ENCODE results near the gene LEPROT. TPM values are rescaled to one million over a fixed set of nuclear protein-coding genes. Genes with fewer than 3 reads are reported as not detected.

The LEPROT gene
- total RNA-seq, 1 experiment from 2014 or later = 18.1 TPM

GRCh38 chr1:65392497-65392896 is 28.0 kb upstream of the LEPROT start:
- ChIA-PET POLR2A (no interaction called here), CTCF (no interaction called here)
- Mint-ChIP-seq H3K4me3 (no peak overlapping the region), H3K27ac (no peak overlapping the region), H3K9me3 (no peaks in the 10 kb centered on the region), H3K36me3 (no peaks in the 10 kb centered on the region), H3K4me1 (peaks cover 11% of the 10 kb centered on the region), H3K27me3 (ENCODE audit: low read depth) (no peaks in the 10 kb centered on the region)
- DNase-seq (ENCODE audit: low spot score) (no peak), ATAC-seq (no peak)
- no peak for TF ChIP-seq NR1H2 (CRISPR knock-in tag; IDR thresholded peaks at IDR 0.05)
- no peak for TF ChIP-seq GRHL2 (CRISPR knock-in tag; IDR thresholded peaks at IDR 0.05; ENCODE audit: insufficient replicate concordance, severe bottlenecking)
- no peak for TF ChIP-seq ZNF512 (CRISPR knock-in tag; IDR thresholded peaks at IDR 0.05; ENCODE audit: borderline replicate concordance)
- TF ChIP-seq KAT7 (CRISPR knock-in tag; IDR thresholded peaks at IDR 0.05; ENCODE audit: borderline replicate concordance) = no peak
- no peak for TF ChIP-seq FOXJ3 (CRISPR knock-in tag; IDR thresholded peaks at IDR 0.05; ENCODE audit: borderline replicate concordance)

GRCh38 chr1:65393347-65393746 is 27.1 kb upstream of the LEPROT start:
- no peaks in the 10 kb centered on the region for H3K9me3 Mint-ChIP-seq
- DNase-seq (ENCODE audit: low spot score) (no peak), ATAC-seq (no peak)
- H3K27me3 Mint-ChIP-seq (ENCODE audit: low read depth) = no peaks in the 10 kb centered on the region
- H3K4me3 Mint-ChIP-seq = no peak overlapping the region
- no peaks in the 10 kb centered on the region for H3K36me3 Mint-ChIP-seq
- H3K27ac Mint-ChIP-seq = no peak overlapping the region
- ChIA-PET CTCF (interaction anchor here (0.9 kb wide), 1 partner anchor 38 kb away, joined by 3 read pairs; no protein-coding TSS in a partner anchor), POLR2A (no interaction called here)
- peaks cover 11% of the 10 kb centered on the region for H3K4me1 Mint-ChIP-seq
- TF ChIP-seq, protein P1, sequence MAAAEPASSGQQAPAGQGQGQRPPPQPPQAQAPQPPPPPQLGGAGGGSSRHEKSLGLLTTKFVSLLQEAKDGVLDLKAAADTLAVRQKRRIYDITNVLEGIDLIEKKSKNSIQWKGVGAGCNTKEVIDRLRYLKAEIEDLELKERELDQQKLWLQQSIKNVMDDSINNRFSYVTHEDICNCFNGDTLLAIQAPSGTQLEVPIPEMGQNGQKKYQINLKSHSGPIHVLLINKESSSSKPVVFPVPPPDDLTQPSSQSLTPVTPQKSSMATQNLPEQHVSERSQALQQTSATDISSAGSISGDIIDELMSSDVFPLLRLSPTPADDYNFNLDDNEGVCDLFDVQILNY (CRISPR knock-in tag; IDR thresholded peaks at IDR 0.05) = no peak
- TF ChIP-seq FOXP4 (CRISPR knock-in tag; IDR thresholded peaks at IDR 0.05) = no peak
- TF ChIP-seq, protein P2, sequence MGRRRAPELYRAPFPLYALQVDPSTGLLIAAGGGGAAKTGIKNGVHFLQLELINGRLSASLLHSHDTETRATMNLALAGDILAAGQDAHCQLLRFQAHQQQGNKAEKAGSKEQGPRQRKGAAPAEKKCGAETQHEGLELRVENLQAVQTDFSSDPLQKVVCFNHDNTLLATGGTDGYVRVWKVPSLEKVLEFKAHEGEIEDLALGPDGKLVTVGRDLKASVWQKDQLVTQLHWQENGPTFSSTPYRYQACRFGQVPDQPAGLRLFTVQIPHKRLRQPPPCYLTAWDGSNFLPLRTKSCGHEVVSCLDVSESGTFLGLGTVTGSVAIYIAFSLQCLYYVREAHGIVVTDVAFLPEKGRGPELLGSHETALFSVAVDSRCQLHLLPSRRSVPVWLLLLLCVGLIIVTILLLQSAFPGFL (CRISPR knock-in tag; IDR thresholded peaks at IDR 0.05; ENCODE audit: borderline replicate concordance) = no peak
- TF ChIP-seq FOXJ3 (CRISPR knock-in tag; IDR thresholded peaks at IDR 0.05; ENCODE audit: borderline replicate concordance) = no peak
- no peak for TF ChIP-seq PRRX2 (CRISPR knock-in tag; IDR thresholded peaks at IDR 0.05)
- no peak for TF ChIP-seq ZNF425 (CRISPR knock-in tag; conservative IDR thresholded peaks at IDR 0.05)

DNA sequence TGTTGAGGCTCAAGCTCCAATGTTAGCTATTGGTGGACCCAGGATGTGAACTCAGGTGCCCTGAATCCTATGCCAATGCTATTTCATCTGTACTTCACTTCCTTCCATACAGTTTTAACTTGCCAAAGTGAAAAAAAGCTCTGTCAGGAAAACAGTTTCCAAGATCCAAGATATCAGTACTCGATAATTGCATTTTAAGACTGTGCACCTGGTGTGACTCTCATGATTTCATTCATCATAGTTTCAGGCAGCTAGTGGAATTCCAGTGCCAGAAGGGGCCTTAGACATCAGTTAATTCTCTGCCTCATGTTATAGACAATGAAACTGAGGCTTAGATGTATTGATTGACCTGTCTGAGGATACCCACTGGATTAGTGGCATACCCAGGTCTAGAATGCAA is 26.5 kb upstream of the LEPROT start:
- no peaks in the 10 kb centered on the region for H3K27me3 Mint-ChIP-seq (ENCODE audit: low read depth)
- TF ChIP-seq, protein P3, sequence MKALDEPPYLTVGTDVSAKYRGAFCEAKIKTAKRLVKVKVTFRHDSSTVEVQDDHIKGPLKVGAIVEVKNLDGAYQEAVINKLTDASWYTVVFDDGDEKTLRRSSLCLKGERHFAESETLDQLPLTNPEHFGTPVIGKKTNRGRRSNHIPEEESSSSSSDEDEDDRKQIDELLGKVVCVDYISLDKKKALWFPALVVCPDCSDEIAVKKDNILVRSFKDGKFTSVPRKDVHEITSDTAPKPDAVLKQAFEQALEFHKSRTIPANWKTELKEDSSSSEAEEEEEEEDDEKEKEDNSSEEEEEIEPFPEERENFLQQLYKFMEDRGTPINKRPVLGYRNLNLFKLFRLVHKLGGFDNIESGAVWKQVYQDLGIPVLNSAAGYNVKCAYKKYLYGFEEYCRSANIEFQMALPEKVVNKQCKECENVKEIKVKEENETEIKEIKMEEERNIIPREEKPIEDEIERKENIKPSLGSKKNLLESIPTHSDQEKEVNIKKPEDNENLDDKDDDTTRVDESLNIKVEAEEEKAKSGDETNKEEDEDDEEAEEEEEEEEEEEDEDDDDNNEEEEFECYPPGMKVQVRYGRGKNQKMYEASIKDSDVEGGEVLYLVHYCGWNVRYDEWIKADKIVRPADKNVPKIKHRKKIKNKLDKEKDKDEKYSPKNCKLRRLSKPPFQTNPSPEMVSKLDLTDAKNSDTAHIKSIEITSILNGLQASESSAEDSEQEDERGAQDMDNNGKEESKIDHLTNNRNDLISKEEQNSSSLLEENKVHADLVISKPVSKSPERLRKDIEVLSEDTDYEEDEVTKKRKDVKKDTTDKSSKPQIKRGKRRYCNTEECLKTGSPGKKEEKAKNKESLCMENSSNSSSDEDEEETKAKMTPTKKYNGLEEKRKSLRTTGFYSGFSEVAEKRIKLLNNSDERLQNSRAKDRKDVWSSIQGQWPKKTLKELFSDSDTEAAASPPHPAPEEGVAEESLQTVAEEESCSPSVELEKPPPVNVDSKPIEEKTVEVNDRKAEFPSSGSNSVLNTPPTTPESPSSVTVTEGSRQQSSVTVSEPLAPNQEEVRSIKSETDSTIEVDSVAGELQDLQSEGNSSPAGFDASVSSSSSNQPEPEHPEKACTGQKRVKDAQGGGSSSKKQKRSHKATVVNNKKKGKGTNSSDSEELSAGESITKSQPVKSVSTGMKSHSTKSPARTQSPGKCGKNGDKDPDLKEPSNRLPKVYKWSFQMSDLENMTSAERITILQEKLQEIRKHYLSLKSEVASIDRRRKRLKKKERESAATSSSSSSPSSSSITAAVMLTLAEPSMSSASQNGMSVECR (CRISPR knock-in tag; IDR thresholded peaks at IDR 0.05; ENCODE audit: borderline replicate concordance) = no peak
- TF ChIP-seq, protein P4, sequence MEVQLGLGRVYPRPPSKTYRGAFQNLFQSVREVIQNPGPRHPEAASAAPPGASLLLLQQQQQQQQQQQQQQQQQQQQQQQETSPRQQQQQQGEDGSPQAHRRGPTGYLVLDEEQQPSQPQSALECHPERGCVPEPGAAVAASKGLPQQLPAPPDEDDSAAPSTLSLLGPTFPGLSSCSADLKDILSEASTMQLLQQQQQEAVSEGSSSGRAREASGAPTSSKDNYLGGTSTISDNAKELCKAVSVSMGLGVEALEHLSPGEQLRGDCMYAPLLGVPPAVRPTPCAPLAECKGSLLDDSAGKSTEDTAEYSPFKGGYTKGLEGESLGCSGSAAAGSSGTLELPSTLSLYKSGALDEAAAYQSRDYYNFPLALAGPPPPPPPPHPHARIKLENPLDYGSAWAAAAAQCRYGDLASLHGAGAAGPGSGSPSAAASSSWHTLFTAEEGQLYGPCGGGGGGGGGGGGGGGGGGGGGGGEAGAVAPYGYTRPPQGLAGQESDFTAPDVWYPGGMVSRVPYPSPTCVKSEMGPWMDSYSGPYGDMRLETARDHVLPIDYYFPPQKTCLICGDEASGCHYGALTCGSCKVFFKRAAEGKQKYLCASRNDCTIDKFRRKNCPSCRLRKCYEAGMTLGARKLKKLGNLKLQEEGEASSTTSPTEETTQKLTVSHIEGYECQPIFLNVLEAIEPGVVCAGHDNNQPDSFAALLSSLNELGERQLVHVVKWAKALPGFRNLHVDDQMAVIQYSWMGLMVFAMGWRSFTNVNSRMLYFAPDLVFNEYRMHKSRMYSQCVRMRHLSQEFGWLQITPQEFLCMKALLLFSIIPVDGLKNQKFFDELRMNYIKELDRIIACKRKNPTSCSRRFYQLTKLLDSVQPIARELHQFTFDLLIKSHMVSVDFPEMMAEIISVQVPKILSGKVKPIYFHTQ (CRISPR knock-in tag; IDR thresholded peaks at IDR 0.05) = no peak
- TF ChIP-seq MYBL2 (CRISPR knock-in tag; IDR thresholded peaks at IDR 0.05) = no peak
- TF ChIP-seq RELA (CRISPR knock-in tag; IDR thresholded peaks at IDR 0.05; ENCODE audit: borderline replicate concordance) = no peak
- TF ChIP-seq, protein P5, sequence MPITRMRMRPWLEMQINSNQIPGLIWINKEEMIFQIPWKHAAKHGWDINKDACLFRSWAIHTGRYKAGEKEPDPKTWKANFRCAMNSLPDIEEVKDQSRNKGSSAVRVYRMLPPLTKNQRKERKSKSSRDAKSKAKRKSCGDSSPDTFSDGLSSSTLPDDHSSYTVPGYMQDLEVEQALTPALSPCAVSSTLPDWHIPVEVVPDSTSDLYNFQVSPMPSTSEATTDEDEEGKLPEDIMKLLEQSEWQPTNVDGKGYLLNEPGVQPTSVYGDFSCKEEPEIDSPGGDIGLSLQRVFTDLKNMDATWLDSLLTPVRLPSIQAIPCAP (CRISPR knock-in tag; IDR thresholded peaks at IDR 0.05) = no peak

More for the DNA sequence above, 26.5 kb upstream of the LEPROT start:
- H3K27ac Mint-ChIP-seq = no peak overlapping the region
- H3K36me3 Mint-ChIP-seq = no peaks in the 10 kb centered on the region
- DNase-seq (ENCODE audit: low spot score) (no peak), ATAC-seq (no peak)
- H3K9me3 Mint-ChIP-seq = no peaks in the 10 kb centered on the region
- no peak overlapping the region for H3K4me3 Mint-ChIP-seq
- peaks cover 11% of the 10 kb centered on the region for H3K4me1 Mint-ChIP-seq
- POLR2A ChIA-PET = no interaction called here
- CTCF ChIA-PET = interaction anchor here (0.9 kb wide), 1 partner anchor 37 kb away, joined by 3 read pairs; no protein-coding TSS in a partner anchor
